Thoracic aorta endothelial cell (primary cell): ENCODE measurements around the gene HNRNPUL1. TPM values are rescaled to one million over a fixed set of nuclear protein-coding genes. Genes with fewer than 3 reads are reported as not detected.

Experiments used
- small RNA-seq: library from RNA; depleted of rRNA; stranded (forward); fragments of <200 nt; gene quantifications from one replicate; pipeline ENCODE3, GENCODE V24; 2012
- total RNA-seq: library from RNA; depleted of rRNA; stranded (reverse); fragments of >200 nt; gene quantifications from 2 replicates; pipeline ENCODE4 v1.2.3, GENCODE V29; 2012

Gene HNRNPUL1
- 174 and 211 TPM in 2 replicates for total RNA-seq

GRCh38 chr19:41263850-41264580 lies at the start of gene HNRNPUL1:
TSS of gene HNRNPUL1 (plus strand) at chr19:41264372. CDS start at chr19:41264504, 132 bp downstream.

GRCh38 chr19:41218615-41219507 lies 45.3 kb upstream of the HNRNPUL1 start, which contains the start of gene AXL:
TSS of gene AXL (plus strand) at chr19:41219223. CDS start at chr19:41219393, 170 bp downstream.

DNA sequence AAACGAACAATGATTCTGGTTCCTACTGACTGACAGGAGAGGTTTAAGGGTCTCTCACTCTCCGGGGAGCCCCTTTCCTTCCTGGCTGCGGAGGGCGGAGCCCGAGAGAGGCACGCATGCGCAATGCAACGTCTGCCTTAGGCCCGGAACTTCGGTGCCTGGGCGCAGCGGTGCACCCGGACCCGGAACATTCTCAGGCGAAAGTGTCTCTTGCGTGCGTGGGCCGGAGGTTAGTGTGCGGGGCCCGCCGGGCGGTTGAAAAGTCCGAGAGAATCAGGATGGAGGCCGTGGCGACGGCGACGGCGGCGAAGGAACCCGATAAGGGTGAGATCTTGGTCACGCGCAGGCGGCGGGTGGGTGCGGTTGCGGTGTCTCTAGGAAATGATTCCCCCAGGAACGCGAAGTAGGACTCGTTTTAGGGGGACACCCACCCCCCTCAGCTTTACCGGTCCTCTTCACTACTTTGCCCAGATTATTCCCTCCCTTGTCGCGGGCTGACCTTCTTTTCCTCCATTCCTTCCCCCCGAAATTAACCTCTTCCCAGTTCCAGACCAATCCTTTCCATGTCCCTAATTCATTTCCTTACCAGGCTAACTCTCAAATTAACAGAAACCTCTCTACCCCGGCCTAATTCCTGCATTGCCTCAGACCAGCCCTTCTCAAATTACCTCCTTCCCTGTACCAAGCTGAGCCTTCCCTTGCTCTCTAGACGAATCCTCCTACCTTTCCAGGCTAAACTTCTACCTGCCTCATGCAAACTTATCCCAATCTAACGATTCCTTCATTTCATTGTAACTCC lies 46.1 kb downstream of the HNRNPUL1 start, which contains the start of gene CCDC97:
Gene CCDC97 (plus strand): TSS at position 140 of the 799 bp plus-strand sequence. CDS start 139 bp downstream, at position 279.

DNA sequence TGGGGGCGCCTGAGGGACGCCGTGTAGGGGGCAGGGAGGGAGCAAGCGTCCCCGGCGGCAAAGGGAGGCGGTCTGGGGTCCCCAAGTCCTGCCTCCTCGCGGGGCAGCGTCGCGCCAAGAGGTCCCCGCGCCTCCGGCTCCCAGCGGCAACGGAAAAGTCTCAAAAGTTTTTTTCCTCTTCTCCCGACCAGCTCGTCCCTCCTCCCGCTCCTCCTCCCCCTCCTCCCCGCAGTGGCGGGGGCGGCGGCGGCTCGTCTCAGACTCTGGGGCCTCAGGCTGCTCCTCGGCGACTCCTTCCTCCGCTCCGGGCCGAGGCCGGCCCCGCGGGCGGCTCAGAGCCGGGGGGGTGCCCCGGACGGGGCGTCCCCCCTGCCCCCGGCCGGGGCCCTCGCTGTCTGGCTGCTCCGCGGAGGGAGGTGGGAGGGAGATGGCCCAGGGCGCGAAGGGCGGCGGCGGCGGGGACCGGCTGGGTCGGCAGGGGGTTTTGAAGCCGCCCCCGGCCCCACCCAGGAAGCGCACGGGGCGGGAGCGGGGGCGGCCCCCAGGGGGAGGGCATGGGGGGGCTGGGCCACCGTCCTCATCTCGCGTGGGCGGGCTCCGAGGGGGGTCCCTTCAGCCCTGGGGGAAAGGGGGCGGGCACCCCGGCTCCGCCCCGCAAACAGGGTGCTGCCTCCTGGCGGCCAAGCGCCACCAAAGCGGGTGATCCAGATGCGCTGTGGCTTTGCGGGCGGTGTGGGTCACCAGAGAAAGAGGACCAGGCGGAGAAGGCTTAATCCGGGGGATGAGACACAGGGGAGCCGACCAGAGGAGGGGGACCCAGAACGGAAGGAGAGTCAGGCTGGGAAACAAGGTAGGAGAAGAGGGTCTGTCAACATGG lies 89.5 kb downstream of the HNRNPUL1 start, which contains the start of gene TGFB1:
Gene TGFB1 (minus strand): TSS at position 457 of the 877 bp plus-strand sequence. CDS start 878 bp downstream, outside the sequence.

Small RNA genes lying within 50 kb of the gene (small RNA-seq; reads per million reads assigned to genes)
- not detected for gene RN7SL34P

Other genes with a start within 250 kb of the HNRNPUL1 start
- not detected in 2 replicates for gene CYP2A13, start 175.9 kb upstream of the HNRNPUL1 start, total RNA-seq
- gene CYP2F1, start 149.9 kb upstream of the HNRNPUL1 start, total RNA-seq, result not detected in 2 replicates
- 0.22 and 0.93 TPM in 2 replicates for gene CYP2S1, start 71.2 kb upstream of the HNRNPUL1 start, total RNA-seq
- 228 and 242 TPM in 2 replicates for gene AXL, start 45.1 kb upstream of the HNRNPUL1 start, total RNA-seq
- gene CCDC97, start 45.8 kb downstream of the HNRNPUL1 start, total RNA-seq, result 8.0 and 11.1 TPM in 2 replicates
- gene TGFB1, start 89.5 kb downstream of the HNRNPUL1 start, total RNA-seq, result 44.5 and 45.9 TPM in 2 replicates
- 4.1 and 4.4 TPM in 2 replicates for gene B9D2, start 99.8 kb downstream of the HNRNPUL1 start, total RNA-seq
- gene TMEM91, start 112.2 kb downstream of the HNRNPUL1 start, total RNA-seq, result 4.5 and 6.1 TPM in 2 replicates
- 16.0 and 18.6 TPM in 2 replicates for gene EXOSC5, start 133.0 kb downstream of the HNRNPUL1 start, total RNA-seq
- 28.2 and 36.3 TPM in 2 replicates for gene BCKDHA, start 133.4 kb downstream of the HNRNPUL1 start, total RNA-seq
- 3.6 and 5.0 TPM in 2 replicates for gene B3GNT8, start 163.0 kb downstream of the HNRNPUL1 start, total RNA-seq
- 48.8 and 59.0 TPM in 2 replicates for gene DMAC2, start 175.5 kb downstream of the HNRNPUL1 start, total RNA-seq
- gene ERICH4, start 178.8 kb downstream of the HNRNPUL1 start, total RNA-seq, result not detected in 2 replicates